Measurements from ENCODE around the gene NDUFA6.
A peak's percentile ranks its signal among the peaks of the same experiment; 100 is the strongest.

DNA sequence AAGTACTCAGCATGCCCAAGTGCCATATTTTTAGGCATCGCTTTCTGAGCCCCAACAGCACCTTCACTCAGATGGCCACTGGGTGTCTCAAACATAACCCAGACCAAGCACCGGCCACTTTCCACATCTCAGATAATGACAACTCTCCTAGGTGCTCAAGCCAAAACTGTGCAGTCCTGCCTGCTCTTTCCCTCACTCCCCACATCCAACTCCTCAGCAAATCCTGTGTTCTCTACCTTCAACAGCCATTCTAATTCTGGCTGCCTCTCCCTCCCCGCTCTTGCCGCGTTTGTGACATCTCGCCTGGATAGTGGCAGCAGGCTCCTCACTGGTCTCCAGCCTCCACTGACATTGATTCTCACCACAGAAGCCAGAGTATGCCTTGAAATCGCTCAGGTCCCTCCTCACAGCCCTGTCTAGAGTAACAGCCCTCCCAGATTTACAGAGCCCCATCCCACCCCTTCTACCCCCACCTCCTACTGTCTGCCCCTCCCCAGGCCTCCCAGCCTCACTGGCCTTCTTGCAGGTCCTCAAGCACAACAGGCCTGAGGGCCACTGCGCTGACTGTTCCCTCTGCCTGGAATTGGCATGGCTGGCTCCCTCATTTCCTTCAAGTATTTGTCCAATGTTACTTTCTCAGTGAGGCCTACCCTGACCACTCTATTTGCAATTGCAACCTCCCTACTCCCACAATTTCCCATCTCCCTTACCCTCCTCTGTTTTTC, 17.8 kb downstream of the NDUFA6 start:
- TF ChIP-seq, protein P1, sequence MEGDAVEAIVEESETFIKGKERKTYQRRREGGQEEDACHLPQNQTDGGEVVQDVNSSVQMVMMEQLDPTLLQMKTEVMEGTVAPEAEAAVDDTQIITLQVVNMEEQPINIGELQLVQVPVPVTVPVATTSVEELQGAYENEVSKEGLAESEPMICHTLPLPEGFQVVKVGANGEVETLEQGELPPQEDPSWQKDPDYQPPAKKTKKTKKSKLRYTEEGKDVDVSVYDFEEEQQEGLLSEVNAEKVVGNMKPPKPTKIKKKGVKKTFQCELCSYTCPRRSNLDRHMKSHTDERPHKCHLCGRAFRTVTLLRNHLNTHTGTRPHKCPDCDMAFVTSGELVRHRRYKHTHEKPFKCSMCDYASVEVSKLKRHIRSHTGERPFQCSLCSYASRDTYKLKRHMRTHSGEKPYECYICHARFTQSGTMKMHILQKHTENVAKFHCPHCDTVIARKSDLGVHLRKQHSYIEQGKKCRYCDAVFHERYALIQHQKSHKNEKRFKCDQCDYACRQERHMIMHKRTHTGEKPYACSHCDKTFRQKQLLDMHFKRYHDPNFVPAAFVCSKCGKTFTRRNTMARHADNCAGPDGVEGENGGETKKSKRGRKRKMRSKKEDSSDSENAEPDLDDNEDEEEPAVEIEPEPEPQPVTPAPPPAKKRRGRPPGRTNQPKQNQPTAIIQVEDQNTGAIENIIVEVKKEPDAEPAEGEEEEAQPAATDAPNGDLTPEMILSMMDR (CRISPR knock-in tag; IDR thresholded peaks at IDR 0.05): peak; percentile 24; the same call in 1 of the 2 replicates
- TF ChIP-seq POLR2A (IDR thresholded peaks at IDR 0.05; ENCODE audit: insufficient read depth in 1 of 2, low read depth in 2 of 2, low read length in 2 of 2) (no peak), GPN1 (CRISPR knock-in tag; IDR thresholded peaks at IDR 0.05; ENCODE audit: borderline replicate concordance) (no peak)

Measured in HepG2 (cell line).